Duodenal mucosa (tissue), 2 donors: ENCODE data around the gene CATSPERD.
"Not testable (repeated sequence)": the region's sequence is repeated elsewhere in the genome, so short reads cannot be mapped to it uniquely, and the experiment has no call there.

Source experiments
- H3K27ac ChIP-seq: one replicate; pipeline ENCODE4 v1.7.0; 2013; ENCODE audit warnings: low read depth, low read length
- H3K27me3 ChIP-seq, 2 donors: one replicate each; pipeline ENCODE4 v1.7.0; 2013; ENCODE audit warnings: low read length in 2 of 2, control low read depth in 1 of 2; ENCODE audit not compliant: insufficient read depth in 2 of 2, control insufficient read depth in 1 of 2
- H3K36me3 ChIP-seq, 2 donors: one replicate each; pipeline ENCODE4 v1.7.0; 2013; ENCODE audit warnings: low read length in 2 of 2, control low read depth in 1 of 2; ENCODE audit not compliant: insufficient read depth in 2 of 2, control insufficient read depth in 1 of 2
- H3K4me1 ChIP-seq, 2 donors: one replicate each; pipeline ENCODE4 v1.7.0; 2013; ENCODE audit warnings: low read length in 2 of 2, control low read depth in 1 of 2; ENCODE audit not compliant: insufficient read depth in 2 of 2, control insufficient read depth in 1 of 2
- H3K4me3 ChIP-seq, 2 donors: one replicate each; pipeline ENCODE4 v1.7.0; 2013; ENCODE audit warnings: low read length in 2 of 2, low read depth in 1 of 2
- H3K9ac ChIP-seq, 2 donors: one replicate each; pipeline ENCODE4 v1.7.0; 2013; ENCODE audit warnings: low read length in 2 of 2, low read depth in 1 of 2
- H3K9me3 ChIP-seq, 2 donors: one replicate each; pipeline ENCODE4 v1.7.0; 2013; ENCODE audit warnings: low read length in 2 of 2, control low read depth in 1 of 2; ENCODE audit not compliant: control insufficient read depth in 1 of 2

The CATSPERD gene

GRCh38 chr19:5774921-5775320 is 54.5 kb downstream of the CATSPERD start:
- H3K9me3 ChIP-seq = no peaks in the 10 kb centered on the region
- H3K27ac ChIP-seq = no peak overlapping the region
- H3K36me3 ChIP-seq = no peaks in the 10 kb centered on the region
- H3K27me3 ChIP-seq = no peaks in the 10 kb centered on the region
- H3K4me3 ChIP-seq = no peak overlapping the region
- no peaks in the 10 kb centered on the region for H3K4me1 ChIP-seq
- no peak overlapping the region for H3K9ac ChIP-seq

GRCh38 chr19:5775668-5776309 is 55.4 kb downstream of the CATSPERD start:
- H3K27me3 ChIP-seq = no peaks in the 10 kb centered on the region
- H3K9ac ChIP-seq = no peak overlapping the region
- no peak overlapping the region for H3K27ac ChIP-seq
- H3K36me3 ChIP-seq = no peaks in the 10 kb centered on the region
- no peaks in the 10 kb centered on the region for H3K9me3 ChIP-seq
- H3K4me1 ChIP-seq = no peaks in the 10 kb centered on the region
- no peak overlapping the region for H3K4me3 ChIP-seq

- Histone ChIP-seq H3K4me1 (no peaks in the 10 kb centered on the region), H3K9me3 (no peaks in the 10 kb centered on the region), H3K4me3 (no peak overlapping the region)
Measured at GRCh38 chr19:5778402-5778801, 58.0 kb downstream of the CATSPERD start.

GRCh38 chr19:5780916-5781315 is 60.5 kb downstream of the CATSPERD start:
- peaks cover 0 to 17% of the 10 kb centered on the region in 2 donors for H3K36me3 ChIP-seq

More at GRCh38 chr19:5778402-5778801, 58.0 kb downstream of the CATSPERD start:
- Histone ChIP-seq H3K9ac (no peak overlapping the region), H3K27me3 (no peaks in the 10 kb centered on the region), H3K27ac (no peak overlapping the region), H3K36me3 (no peaks in the 10 kb centered on the region)

GRCh38 chr19:5782322-5782721 is 61.9 kb downstream of the CATSPERD start:
- Histone ChIP-seq H3K4me3 (no peak overlapping the region), H3K36me3 (peaks cover 13 to 31% of the 10 kb centered on the region in 2 donors), H3K27ac (no peak overlapping the region), H3K4me1 (no peaks in the 10 kb centered on the region), H3K9ac (no peak overlapping the region), H3K9me3 (no peaks in the 10 kb centered on the region), H3K27me3 (no peaks in the 10 kb centered on the region)

More at GRCh38 chr19:5780916-5781315, 60.5 kb downstream of the CATSPERD start:
- H3K9me3 ChIP-seq, H3K27ac ChIP-seq, H3K4me1 ChIP-seq, H3K9ac ChIP-seq, H3K4me3 ChIP-seq, H3K27me3 ChIP-seq: not testable (repeated sequence)

GRCh38 chr19:5782945-5783919 is 62.8 kb downstream of the CATSPERD start:
- Histone ChIP-seq H3K9ac (no peak overlapping the region), H3K27ac (no peak overlapping the region), H3K4me3 (no peak overlapping the region), H3K36me3 (peaks cover 17 to 40% of the 10 kb centered on the region in 2 donors), H3K4me1 (no peaks in the 10 kb centered on the region), H3K27me3 (no peaks in the 10 kb centered on the region), H3K9me3 (no peaks in the 10 kb centered on the region)

- H3K36me3 ChIP-seq = peaks cover 19 to 52% of the 10 kb centered on the region in 2 donors
Measured at GRCh38 chr19:5784581-5785147, 64.2 kb downstream of the CATSPERD start, which contains the start of gene PRR22. Gene PRR22, minus strand, starts transcription at chr19:5784746. Its CDS starts 86 bp downstream, at chr19:5784660.

GRCh38 chr19:5785423-5785822 is 65.0 kb downstream of the CATSPERD start:
- no peak overlapping the region for H3K4me3 ChIP-seq
- H3K36me3 ChIP-seq = peaks cover 19 to 57% of the 10 kb centered on the region in 2 donors
- H3K9me3 ChIP-seq = no peaks in the 10 kb centered on the region
- H3K9ac ChIP-seq = no peak overlapping the region
- H3K4me1 ChIP-seq = peaks cover 0 to 6% of the 10 kb centered on the region in 2 donors
- no peak overlapping the region for H3K27ac ChIP-seq
- no peaks in the 10 kb centered on the region for H3K27me3 ChIP-seq

More at GRCh38 chr19:5784581-5785147, 64.2 kb downstream of the CATSPERD start, which contains the start of gene PRR22:
- no peaks in the 10 kb centered on the region for H3K9me3 ChIP-seq
- H3K27ac ChIP-seq = no peak within 1 kb of the TSS
- no peaks in the 10 kb centered on the region for H3K27me3 ChIP-seq
- no peaks in the 10 kb centered on the region for H3K4me1 ChIP-seq
- no peak within 1 kb of the TSS for H3K9ac ChIP-seq
- no peak within 1 kb of the TSS for H3K4me3 ChIP-seq

GRCh38 chr19:5786593-5787408 is 66.4 kb downstream of the CATSPERD start:
- H3K4me1 ChIP-seq = peaks cover 0 to 6% of the 10 kb centered on the region in 2 donors
- H3K27ac ChIP-seq = no peak overlapping the region
- no peak overlapping the region for H3K4me3 ChIP-seq
- no peak overlapping the region for H3K9ac ChIP-seq
- H3K36me3 ChIP-seq = peaks cover 19 to 57% of the 10 kb centered on the region in 2 donors
- no peaks in the 10 kb centered on the region for H3K27me3 ChIP-seq
- H3K9me3 ChIP-seq = no peaks in the 10 kb centered on the region
